GM10266 (cell line): ENCODE data around the gene MZF1.
A peak's percentile ranks its signal among the peaks of the same experiment; 100 is the strongest.

Experiments used
- DNase-seq: peaks from one replicate; pipeline ENCODE4 v3.0.0; 2012; ENCODE audit errors: extremely low spot score
- TF ChIP-seq, protein P1 (sequence below): IDR thresholded peaks from 2 replicates; pipeline ENCODE4 v1.5.1; 2012; ENCODE audit warnings: mild to moderate bottlenecking, low read depth; ENCODE audit not compliant: control insufficient read depth, insufficient read depth; ENCODE audit errors: missing control alignments

MZF1 gene

GRCh38 chr19:58555920-58556621, 17.1 kb downstream of the MZF1 start:
- TF ChIP-seq, protein P1, sequence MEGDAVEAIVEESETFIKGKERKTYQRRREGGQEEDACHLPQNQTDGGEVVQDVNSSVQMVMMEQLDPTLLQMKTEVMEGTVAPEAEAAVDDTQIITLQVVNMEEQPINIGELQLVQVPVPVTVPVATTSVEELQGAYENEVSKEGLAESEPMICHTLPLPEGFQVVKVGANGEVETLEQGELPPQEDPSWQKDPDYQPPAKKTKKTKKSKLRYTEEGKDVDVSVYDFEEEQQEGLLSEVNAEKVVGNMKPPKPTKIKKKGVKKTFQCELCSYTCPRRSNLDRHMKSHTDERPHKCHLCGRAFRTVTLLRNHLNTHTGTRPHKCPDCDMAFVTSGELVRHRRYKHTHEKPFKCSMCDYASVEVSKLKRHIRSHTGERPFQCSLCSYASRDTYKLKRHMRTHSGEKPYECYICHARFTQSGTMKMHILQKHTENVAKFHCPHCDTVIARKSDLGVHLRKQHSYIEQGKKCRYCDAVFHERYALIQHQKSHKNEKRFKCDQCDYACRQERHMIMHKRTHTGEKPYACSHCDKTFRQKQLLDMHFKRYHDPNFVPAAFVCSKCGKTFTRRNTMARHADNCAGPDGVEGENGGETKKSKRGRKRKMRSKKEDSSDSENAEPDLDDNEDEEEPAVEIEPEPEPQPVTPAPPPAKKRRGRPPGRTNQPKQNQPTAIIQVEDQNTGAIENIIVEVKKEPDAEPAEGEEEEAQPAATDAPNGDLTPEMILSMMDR, result no peak
- DNase-seq, result no peak

DNA sequence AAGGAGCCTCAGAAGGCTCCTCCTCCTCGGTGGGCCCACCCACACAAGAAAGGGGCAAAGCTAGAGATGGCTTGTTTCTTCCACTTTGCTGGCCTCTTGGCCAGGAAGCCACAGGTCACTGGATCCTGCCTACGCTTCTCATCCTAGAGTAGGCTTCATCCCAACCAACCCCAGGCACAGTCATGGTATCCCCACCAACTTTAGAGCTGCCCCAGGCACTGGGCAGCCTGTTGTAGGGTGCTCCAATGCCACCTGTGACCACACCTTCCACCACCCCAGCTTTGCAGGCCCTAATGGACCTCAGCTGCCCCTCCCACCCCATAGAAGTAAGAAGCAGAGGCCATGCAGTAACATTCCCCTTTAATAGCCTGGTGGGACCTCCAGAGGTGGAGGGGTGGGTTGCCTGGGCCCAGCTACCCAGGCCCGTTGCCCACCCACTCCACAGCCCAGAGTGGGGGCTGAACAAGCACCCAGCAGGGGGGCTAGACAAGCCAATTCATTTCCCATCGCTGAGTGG, 17.7 kb downstream of the MZF1 start:
- no peak for DNase-seq

DNA sequence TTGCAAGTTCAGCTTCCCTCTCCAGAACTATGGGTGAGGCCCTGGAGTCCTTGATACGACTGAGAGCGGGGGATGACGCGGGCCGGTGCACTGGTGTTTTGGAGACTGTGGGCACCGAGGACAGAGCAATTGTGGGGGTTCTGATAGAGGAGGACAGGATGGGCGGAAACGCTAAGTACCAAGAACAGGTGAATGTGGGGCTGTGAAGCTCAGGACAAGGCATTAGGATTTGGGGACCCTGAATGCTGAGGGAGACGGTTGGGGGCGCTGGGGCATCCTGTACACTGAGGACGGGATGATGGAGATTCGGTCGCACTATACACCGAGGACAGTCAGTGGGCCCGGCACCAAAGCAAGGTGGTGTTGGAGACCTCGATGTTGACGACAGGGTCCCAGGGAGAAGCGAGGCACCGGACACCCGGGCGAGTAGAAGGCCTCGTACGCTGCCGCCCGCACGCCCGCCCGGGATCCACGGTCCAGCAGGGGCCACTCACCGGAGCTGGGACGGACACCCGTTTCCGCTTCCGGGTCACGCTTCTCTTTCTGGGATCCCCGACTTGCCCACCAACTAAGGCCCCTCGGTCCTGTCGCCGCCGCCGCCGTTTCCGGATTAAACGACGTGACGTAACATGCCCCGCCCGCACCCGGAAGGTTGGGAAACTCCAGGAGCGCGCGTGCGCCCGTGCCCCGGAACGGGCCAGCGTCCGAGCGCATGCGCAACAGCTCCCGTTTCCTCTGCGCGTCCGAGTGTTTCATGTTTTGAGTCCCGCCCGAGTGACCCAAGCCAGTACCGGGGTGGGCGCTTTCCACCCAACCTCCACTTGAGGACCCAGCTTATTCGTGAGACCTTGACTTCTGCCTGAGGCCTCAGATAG, 18.4 kb downstream of the MZF1 start, which contains the start of gene CHMP2A:
TSS of gene CHMP2A (minus strand) at position 612 of the 875 bp plus-strand sequence. CDS start 893 bp downstream, outside the sequence.
- peak; percentile 94 for DNase-seq
- TF ChIP-seq, protein P1, result no peak

More for the DNA sequence above, 17.7 kb downstream of the MZF1 start:
- TF ChIP-seq, protein P1, result no peak

- TF ChIP-seq, protein P1, result no peak
Measured at GRCh38 chr19:58553799-58554493, 19.2 kb downstream of the MZF1 start.

GRCh38 chr19:58552655-58553054, 20.5 kb downstream of the MZF1 start:
- no peak for DNase-seq
- TF ChIP-seq, protein P1, result no peak

More at GRCh38 chr19:58553799-58554493, 19.2 kb downstream of the MZF1 start:
- DNase-seq, result no peak

DNA sequence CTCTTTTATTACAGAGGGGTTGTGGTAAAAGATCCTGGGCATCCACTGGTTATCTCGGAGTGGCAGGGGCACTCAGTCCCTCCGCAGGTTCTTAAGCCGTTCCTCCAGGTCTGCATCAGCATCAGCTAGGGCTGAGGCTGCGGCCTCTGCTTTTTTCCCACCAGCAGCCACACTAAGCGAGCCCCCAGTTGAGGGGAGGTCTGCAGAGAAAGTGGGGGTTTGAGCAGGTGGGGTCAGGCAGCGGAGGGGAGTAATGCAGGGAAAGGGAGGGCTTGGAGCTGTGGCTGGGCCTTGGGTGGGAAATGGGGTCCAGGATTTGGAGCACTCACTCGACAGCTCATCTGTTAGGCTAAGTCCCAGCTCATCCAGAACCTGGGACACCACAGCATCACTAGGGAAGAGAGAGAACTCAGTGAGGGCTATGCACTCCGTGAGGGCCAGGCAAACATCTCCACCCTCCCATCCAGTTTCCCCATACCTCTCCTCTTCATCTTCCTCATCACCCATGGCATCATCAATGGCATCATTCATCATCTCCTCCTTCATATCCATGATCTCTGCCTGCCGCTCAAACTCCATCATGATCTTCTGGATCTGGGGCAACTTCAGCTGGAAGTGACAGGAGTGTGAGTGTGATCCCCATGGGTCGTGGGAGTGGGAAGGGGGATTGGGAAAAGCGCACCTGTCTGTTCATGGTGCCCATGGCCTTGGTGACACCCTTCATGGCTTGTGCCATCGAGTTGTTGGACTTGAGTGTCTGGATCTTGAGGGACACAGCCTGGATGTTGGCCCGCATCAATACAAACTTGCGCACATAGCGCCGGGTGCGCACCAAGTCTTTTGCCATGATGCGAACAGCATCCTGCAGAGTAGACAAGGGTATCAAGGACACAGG, 21.3 kb downstream of the MZF1 start:
- no peak for DNase-seq
- TF ChIP-seq, protein P1, result no peak
